GM23338 (cell line): ENCODE measurements around the gene SNORC. TPM values are rescaled to one million over a fixed set of nuclear protein-coding genes. Genes with fewer than 3 reads are reported as not detected.

Experiments
- ATAC-seq: fragments of 200-7000 bp; cut with Tn5 transposase; 3 replicates; pipeline ENCODE4 v1.9.1; 2020
- DNase-seq: peaks from one replicate; pipeline ENCODE4 v3.0.0-alpha.2; 2015; ENCODE audit warnings: low spot score
- H2AFZ ChIP-seq: fragments of 200-600 bp; sonication (generic); 2 replicates; pipeline ENCODE4 v1.8.0; 2016; ENCODE audit warnings: antibody characterized with exemption, mild to moderate bottlenecking, moderate library complexity
- H3F3A ChIP-seq: fragments of 200-600 bp; sonication (generic); replicated peaks from 2 replicates; pipeline ENCODE4 v1.8.0; 2017; ENCODE audit warnings: antibody characterized with exemption, mixed run types, low read depth
- H3K27ac ChIP-seq: fragments of 200-600 bp; sonication (generic); 2 replicates; pipeline ENCODE4 v1.6.1; 2016; ENCODE audit warnings: low read depth
- H3K27me3 ChIP-seq: fragments of 200-600 bp; sonication (generic); 2 replicates; pipeline ENCODE4 v1.8.0; 2016; ENCODE audit warnings: mild to moderate bottlenecking, mixed run types, moderate library complexity; ENCODE audit not compliant: insufficient read depth
- H3K36me3 ChIP-seq: fragments of 200-600 bp; sonication (generic); 2 replicates; pipeline ENCODE4 v1.8.0; 2016; ENCODE audit warnings: mild to moderate bottlenecking; ENCODE audit not compliant: insufficient read depth
- H3K4me1 ChIP-seq: fragments of 200-600 bp; sonication (generic); 2 replicates; pipeline ENCODE4 v1.8.0; 2016; ENCODE audit warnings: mild to moderate bottlenecking, moderate library complexity; ENCODE audit not compliant: insufficient read depth
- H3K4me2 ChIP-seq: fragments of 200-600 bp; sonication (generic); 2 replicates; pipeline ENCODE4 v1.7.1; 2017; ENCODE audit warnings: mixed run types
- H3K4me3 ChIP-seq: fragments of 200-600 bp; sonication (generic); 2 replicates; pipeline ENCODE4 v1.6.1; 2016; ENCODE audit warnings: mixed run types
- H3K79me2 ChIP-seq: fragments of 200-600 bp; sonication (generic); replicated peaks from 2 replicates; pipeline ENCODE4 v1.8.0; 2017; ENCODE audit warnings: mild to moderate bottlenecking; ENCODE audit not compliant: insufficient read depth
- H3K9me2 ChIP-seq: fragments of 200-600 bp; sonication (generic); 2 replicates; pipeline ENCODE4 v1.8.0; 2017; ENCODE audit not compliant: insufficient read depth
- H4K20me1 ChIP-seq: fragments of 200-600 bp; sonication (generic); replicated peaks from 2 replicates; pipeline ENCODE4 v1.8.0; 2017; ENCODE audit warnings: mild to moderate bottlenecking; ENCODE audit not compliant: insufficient read depth
- H3K27ac Mint-ChIP-seq: 2 replicates; pipeline ENCODE4 v1.8.0; 2020; ENCODE audit warnings: inconsistent platforms, mild to moderate bottlenecking, moderate library complexity, mixed read lengths
- H3K27me3 Mint-ChIP-seq: 3 replicates; pipeline ENCODE4 v1.8.0; 2022; ENCODE audit warnings: low read depth, mild to moderate bottlenecking, moderate library complexity, mixed read lengths, inconsistent platforms; ENCODE audit not compliant: insufficient read depth, poor library complexity
- H3K36me3 Mint-ChIP-seq: 3 replicates; pipeline ENCODE4 v1.8.0; 2021; ENCODE audit warnings: low read depth, mild to moderate bottlenecking, inconsistent platforms, moderate library complexity, mixed read lengths
- H3K4me1 Mint-ChIP-seq: 3 replicates; pipeline ENCODE4 v1.8.0; 2020; ENCODE audit warnings: mild to moderate bottlenecking, inconsistent platforms, mixed read lengths
- H3K4me3 Mint-ChIP-seq: 3 replicates; pipeline ENCODE4 v1.8.0; 2021; ENCODE audit warnings: moderate library complexity, mild to moderate bottlenecking, inconsistent platforms, mixed read lengths
- H3K9me3 Mint-ChIP-seq: 3 replicates; pipeline ENCODE4 v1.8.0; 2020; ENCODE audit warnings: moderate library complexity, mild to moderate bottlenecking, inconsistent platforms, mixed read lengths
- EZH2 ChIP-seq: fragments of 200-600 bp; sonication (generic); IDR thresholded peaks from one replicate; pipeline ENCODE4 v1.8.0; 2017; ENCODE audit warnings: antibody characterized with exemption, mild to moderate bottlenecking, low read depth; ENCODE audit not compliant: unreplicated experiment
- EZH2phosphoT487 ChIP-seq: fragments of 200-600 bp; sonication (generic); IDR thresholded peaks from one replicate; pipeline ENCODE4 v1.8.1; 2018; ENCODE audit warnings: antibody characterized with exemption; ENCODE audit not compliant: unreplicated experiment
- JUNB ChIP-seq: IDR thresholded peaks from one replicate; pipeline ENCODE4 v1.6.1; 2016; ENCODE audit warnings: antibody characterized with exemption; ENCODE audit not compliant: unreplicated experiment
- NANOG ChIP-seq: IDR thresholded peaks from 2 replicates; pipeline ENCODE4 v1.6.1; 2016; ENCODE audit warnings: antibody characterized with exemption, borderline replicate concordance
- POLR2AphosphoS5 ChIP-seq: IDR thresholded peaks from 2 replicates; pipeline ENCODE4 v1.6.1; 2016; ENCODE audit warnings: antibody characterized with exemption, low read depth
- STAT1 ChIP-seq: IDR thresholded peaks from one replicate; pipeline ENCODE4 v1.6.1; 2016; ENCODE audit warnings: antibody characterized with exemption; ENCODE audit not compliant: unreplicated experiment
- ZNF114 ChIP-seq: fragments of 250-450 bp; sonication (Bioruptor Pico); IDR thresholded peaks from 2 replicates; pipeline ENCODE4 v1.5.0; 2020; ENCODE audit warnings: mild to moderate bottlenecking, moderate library complexity
- ZNF331 ChIP-seq: fragments of 250-450 bp; sonication (Bioruptor Pico); IDR thresholded peaks from 2 replicates; pipeline ENCODE4 v1.5.0; 2020; ENCODE audit warnings: low read depth, mild to moderate bottlenecking, moderate library complexity
- polyA plus RNA-seq: library from polyadenylated mRNA; unstranded; fragments of >200 nt; fragmentation: Nextera tagmentation; extraction: Ambion mirVana; gene quantifications from 2 replicates; pipeline ENCODE4 v1.2.1, GENCODE V29; 2016
- total RNA-seq: library from RNA; depleted of rRNA; stranded (reverse); fragments of >200 nt; shearing (Covaris generic); gene quantifications from 2 replicates; pipeline ENCODE4 v1.2.3, GENCODE V29; 2014
- TF ChIP-seq, protein P1 (sequence below): IDR thresholded peaks from one replicate; pipeline ENCODE4 v1.6.1; 2018; ENCODE audit warnings: antibody characterized with exemption; ENCODE audit not compliant: unreplicated experiment
- TF ChIP-seq, protein P2 (sequence below): fragments of 250-450 bp; sonication (Bioruptor Pico); IDR thresholded peaks from 2 replicates; pipeline ENCODE4 v1.5.0; 2020; ENCODE audit warnings: mild to moderate bottlenecking, moderate library complexity
- TF ChIP-seq, protein P3 (sequence below), 2 experiments: fragments of 200-600 bp in 1 of 2; sonication (generic) in 1 of 2; conservative IDR thresholded peaks; 2 replicates each; pipeline versions ENCODE4 v1.5.1 to v1.6.1; 2016 to 2017; ENCODE audit warnings: antibody characterized with exemption in 2 of 2, low read depth in 2 of 2, mild to moderate bottlenecking in 2 of 2, moderate library complexity in 1 of 2
- TF ChIP-seq, protein P4 (sequence below): IDR thresholded peaks from 2 replicates; pipeline ENCODE4 v1.6.1; 2016; ENCODE audit warnings: antibody characterized with exemption

The SNORC gene
- total and polyA plus RNA-seq, 2 experiments from 2014 or later, result 0.80 to 1.6 TPM

GRCh38 chr2:232874677-232875223 is 4.7 kb downstream of the SNORC start:
- no peaks in the 10 kb centered on the region for H3K9me3 Mint-ChIP-seq
- H3K27ac Mint-ChIP-seq, result no peak overlapping the region
- H3K4me1 ChIP-seq, result no peaks in the 10 kb centered on the region; the same call in 1 of the 2 replicates

More at GRCh38 chr2:232874677-232875223, 4.7 kb downstream of the SNORC start:
- TF ChIP-seq, protein P1, sequence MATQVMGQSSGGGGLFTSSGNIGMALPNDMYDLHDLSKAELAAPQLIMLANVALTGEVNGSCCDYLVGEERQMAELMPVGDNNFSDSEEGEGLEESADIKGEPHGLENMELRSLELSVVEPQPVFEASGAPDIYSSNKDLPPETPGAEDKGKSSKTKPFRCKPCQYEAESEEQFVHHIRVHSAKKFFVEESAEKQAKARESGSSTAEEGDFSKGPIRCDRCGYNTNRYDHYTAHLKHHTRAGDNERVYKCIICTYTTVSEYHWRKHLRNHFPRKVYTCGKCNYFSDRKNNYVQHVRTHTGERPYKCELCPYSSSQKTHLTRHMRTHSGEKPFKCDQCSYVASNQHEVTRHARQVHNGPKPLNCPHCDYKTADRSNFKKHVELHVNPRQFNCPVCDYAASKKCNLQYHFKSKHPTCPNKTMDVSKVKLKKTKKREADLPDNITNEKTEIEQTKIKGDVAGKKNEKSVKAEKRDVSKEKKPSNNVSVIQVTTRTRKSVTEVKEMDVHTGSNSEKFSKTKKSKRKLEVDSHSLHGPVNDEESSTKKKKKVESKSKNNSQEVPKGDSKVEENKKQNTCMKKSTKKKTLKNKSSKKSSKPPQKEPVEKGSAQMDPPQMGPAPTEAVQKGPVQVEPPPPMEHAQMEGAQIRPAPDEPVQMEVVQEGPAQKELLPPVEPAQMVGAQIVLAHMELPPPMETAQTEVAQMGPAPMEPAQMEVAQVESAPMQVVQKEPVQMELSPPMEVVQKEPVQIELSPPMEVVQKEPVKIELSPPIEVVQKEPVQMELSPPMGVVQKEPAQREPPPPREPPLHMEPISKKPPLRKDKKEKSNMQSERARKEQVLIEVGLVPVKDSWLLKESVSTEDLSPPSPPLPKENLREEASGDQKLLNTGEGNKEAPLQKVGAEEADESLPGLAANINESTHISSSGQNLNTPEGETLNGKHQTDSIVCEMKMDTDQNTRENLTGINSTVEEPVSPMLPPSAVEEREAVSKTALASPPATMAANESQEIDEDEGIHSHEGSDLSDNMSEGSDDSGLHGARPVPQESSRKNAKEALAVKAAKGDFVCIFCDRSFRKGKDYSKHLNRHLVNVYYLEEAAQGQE, result no peak
- no peak for TF ChIP-seq ZNF331 (CRISPR knock-in tag)
- TF ChIP-seq, protein P2, sequence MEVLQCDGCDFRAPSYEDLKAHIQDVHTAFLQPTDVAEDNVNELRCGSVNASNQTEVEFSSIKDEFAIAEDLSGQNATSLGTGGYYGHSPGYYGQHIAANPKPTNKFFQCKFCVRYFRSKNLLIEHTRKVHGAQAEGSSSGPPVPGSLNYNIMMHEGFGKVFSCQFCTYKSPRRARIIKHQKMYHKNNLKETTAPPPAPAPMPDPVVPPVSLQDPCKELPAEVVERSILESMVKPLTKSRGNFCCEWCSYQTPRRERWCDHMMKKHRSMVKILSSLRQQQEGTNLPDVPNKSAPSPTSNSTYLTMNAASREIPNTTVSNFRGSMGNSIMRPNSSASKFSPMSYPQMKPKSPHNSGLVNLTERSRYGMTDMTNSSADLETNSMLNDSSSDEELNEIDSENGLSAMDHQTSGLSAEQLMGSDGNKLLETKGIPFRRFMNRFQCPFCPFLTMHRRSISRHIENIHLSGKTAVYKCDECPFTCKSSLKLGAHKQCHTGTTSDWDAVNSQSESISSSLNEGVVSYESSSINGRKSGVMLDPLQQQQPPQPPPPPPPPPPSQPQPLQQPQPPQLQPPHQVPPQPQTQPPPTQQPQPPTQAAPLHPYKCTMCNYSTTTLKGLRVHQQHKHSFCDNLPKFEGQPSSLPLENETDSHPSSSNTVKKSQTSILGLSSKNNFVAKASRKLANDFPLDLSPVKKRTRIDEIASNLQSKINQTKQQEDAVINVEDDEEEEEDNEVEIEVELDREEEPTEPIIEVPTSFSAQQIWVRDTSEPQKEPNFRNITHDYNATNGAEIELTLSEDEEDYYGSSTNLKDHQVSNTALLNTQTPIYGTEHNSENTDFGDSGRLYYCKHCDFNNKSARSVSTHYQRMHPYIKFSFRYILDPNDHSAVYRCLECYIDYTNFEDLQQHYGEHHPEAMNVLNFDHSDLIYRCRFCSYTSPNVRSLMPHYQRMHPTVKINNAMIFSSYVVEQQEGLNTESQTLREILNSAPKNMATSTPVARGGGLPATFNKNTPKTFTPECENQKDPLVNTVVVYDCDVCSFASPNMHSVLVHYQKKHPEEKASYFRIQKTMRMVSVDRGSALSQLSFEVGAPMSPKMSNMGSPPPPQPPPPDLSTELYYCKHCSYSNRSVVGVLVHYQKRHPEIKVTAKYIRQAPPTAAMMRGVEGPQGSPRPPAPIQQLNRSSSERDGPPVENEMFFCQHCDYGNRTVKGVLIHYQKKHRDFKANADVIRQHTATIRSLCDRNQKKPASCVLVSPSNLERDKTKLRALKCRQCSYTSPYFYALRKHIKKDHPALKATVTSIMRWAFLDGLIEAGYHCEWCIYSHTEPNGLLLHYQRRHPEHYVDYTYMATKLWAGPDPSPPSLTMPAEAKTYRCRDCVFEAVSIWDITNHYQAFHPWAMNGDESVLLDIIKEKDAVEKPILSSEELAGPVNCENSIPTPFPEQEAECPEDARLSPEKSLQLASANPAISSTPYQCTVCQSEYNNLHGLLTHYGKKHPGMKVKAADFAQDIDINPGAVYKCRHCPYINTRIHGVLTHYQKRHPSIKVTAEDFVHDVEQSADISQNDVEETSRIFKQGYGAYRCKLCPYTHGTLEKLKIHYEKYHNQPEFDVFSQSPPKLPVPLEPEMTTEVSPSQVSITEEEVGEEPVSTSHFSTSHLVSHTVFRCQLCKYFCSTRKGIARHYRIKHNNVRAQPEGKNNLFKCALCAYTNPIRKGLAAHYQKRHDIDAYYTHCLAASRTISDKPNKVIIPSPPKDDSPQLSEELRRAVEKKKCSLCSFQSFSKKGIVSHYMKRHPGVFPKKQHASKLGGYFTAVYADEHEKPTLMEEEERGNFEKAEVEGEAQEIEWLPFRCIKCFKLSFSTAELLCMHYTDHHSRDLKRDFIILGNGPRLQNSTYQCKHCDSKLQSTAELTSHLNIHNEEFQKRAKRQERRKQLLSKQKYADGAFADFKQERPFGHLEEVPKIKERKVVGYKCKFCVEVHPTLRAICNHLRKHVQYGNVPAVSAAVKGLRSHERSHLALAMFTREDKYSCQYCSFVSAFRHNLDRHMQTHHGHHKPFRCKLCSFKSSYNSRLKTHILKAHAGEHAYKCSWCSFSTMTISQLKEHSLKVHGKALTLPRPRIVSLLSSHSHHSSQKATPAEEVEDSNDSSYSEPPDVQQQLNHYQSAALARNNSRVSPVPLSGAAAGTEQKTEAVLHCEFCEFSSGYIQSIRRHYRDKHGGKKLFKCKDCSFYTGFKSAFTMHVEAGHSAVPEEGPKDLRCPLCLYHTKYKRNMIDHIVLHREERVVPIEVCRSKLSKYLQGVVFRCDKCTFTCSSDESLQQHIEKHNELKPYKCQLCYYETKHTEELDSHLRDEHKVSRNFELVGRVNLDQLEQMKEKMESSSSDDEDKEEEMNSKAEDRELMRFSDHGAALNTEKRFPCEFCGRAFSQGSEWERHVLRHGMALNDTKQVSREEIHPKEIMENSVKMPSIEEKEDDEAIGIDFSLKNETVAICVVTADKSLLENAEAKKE (CRISPR knock-in tag), result no peak
- no peak for TF ChIP-seq ZNF114 (CRISPR knock-in tag)
- no peak for TF ChIP-seq JUNB
- TF ChIP-seq NANOG, result no peak
- no peak for TF ChIP-seq EZH2phosphoT487
- TF ChIP-seq STAT1, result no peak
- TF ChIP-seq, protein P3, sequence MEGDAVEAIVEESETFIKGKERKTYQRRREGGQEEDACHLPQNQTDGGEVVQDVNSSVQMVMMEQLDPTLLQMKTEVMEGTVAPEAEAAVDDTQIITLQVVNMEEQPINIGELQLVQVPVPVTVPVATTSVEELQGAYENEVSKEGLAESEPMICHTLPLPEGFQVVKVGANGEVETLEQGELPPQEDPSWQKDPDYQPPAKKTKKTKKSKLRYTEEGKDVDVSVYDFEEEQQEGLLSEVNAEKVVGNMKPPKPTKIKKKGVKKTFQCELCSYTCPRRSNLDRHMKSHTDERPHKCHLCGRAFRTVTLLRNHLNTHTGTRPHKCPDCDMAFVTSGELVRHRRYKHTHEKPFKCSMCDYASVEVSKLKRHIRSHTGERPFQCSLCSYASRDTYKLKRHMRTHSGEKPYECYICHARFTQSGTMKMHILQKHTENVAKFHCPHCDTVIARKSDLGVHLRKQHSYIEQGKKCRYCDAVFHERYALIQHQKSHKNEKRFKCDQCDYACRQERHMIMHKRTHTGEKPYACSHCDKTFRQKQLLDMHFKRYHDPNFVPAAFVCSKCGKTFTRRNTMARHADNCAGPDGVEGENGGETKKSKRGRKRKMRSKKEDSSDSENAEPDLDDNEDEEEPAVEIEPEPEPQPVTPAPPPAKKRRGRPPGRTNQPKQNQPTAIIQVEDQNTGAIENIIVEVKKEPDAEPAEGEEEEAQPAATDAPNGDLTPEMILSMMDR (conservative IDR thresholded peaks at IDR 0.05; ENCODE audit: low read depth in 2 of 2), result no peak
- no peak for TF ChIP-seq POLR2AphosphoS5
- TF ChIP-seq, protein P4, sequence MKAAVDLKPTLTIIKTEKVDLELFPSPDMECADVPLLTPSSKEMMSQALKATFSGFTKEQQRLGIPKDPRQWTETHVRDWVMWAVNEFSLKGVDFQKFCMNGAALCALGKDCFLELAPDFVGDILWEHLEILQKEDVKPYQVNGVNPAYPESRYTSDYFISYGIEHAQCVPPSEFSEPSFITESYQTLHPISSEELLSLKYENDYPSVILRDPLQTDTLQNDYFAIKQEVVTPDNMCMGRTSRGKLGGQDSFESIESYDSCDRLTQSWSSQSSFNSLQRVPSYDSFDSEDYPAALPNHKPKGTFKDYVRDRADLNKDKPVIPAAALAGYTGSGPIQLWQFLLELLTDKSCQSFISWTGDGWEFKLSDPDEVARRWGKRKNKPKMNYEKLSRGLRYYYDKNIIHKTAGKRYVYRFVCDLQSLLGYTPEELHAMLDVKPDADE, result no peak
- no peak for TF ChIP-seq EZH2
- no peaks in the 10 kb centered on the region for H3K79me2 ChIP-seq
- H4K20me1 ChIP-seq, result no peaks in the 10 kb centered on the region
- H2AFZ ChIP-seq, result no peak overlapping the region
- peaks cover 7% of the 10 kb centered on the region for H3K4me1 Mint-ChIP-seq
- no peaks in the 10 kb centered on the region for H3K36me3 Mint-ChIP-seq
- no peak overlapping the region for H3K4me2 ChIP-seq
- peaks cover 32% of the 10 kb centered on the region for H3K27me3 Mint-ChIP-seq
- H3K4me3 ChIP-seq, result no peak overlapping the region
- H3K36me3 ChIP-seq, result no peaks in the 10 kb centered on the region
- H3K9me2 ChIP-seq, result no peaks in the 10 kb centered on the region
- no peak for DNase-seq
- H3F3A ChIP-seq, result no peaks in the 10 kb centered on the region
- no peak for ATAC-seq
- peak overlapping the region; percentile 65 for H3K4me3 Mint-ChIP-seq
- peaks cover 28% of the 10 kb centered on the region for H3K27me3 ChIP-seq
- no peak overlapping the region for H3K27ac ChIP-seq
